Measurements from ENCODE around the gene OR52D1. TPM values are rescaled to one million over a fixed set of nuclear protein-coding genes. Genes with fewer than 3 reads are reported as not detected.

Gene OR52D1
- total and polyA plus RNA-seq, 9 of the 15 experiments (the other 6 are each of a cell fraction or from before 2014, with no cell fraction given): 0.14 to 1.3 (median 0.97) TPM; not detected in 6

- TF ChIP-seq PCBP2 (IDR thresholded peaks at IDR 0.05; ENCODE audit: low read depth, low read length, poor library complexity, severe bottlenecking) (no peak), MBD2 (IDR thresholded peaks at IDR 0.05; ENCODE audit: borderline replicate concordance, low read depth) (peak; percentile 79), TEAD4 (IDR thresholded peaks at IDR 0.05; ENCODE audit: low read length) (peak; percentile 46; the same call in 1 of the 2 replicates), TEAD4 (CRISPR knock-in tag; IDR thresholded peaks at IDR 0.05; ENCODE audit: borderline replicate concordance) (no peak), XRCC4 (IDR thresholded peaks at IDR 0.05; ENCODE audit: extremely low read depth, insufficient read depth, insufficient read length) (no peak), FOXJ3 (CRISPR knock-in tag; IDR thresholded peaks at IDR 0.05) (no peak), POLR2AphosphoS5 (IDR thresholded peaks at IDR 0.05; ENCODE audit: control insufficient read depth, insufficient read depth, low read depth, low read length) (peak; percentile 99), PURB (CRISPR knock-in tag; IDR thresholded peaks at IDR 0.05; ENCODE audit: low read depth) (no peak), SRSF9 (IDR thresholded peaks at IDR 0.05; ENCODE audit: borderline replicate concordance, low read depth, low read length) (no peak), ZNF75A (CRISPR knock-in tag; IDR thresholded peaks at IDR 0.05) (no peak), TRIM24 (IDR thresholded peaks at IDR 0.05) (no peak), ZBTB1 (CRISPR knock-in tag; IDR thresholded peaks at IDR 0.05; ENCODE audit: borderline replicate concordance, low read depth) (no peak), AFF4 (CRISPR knock-in tag; IDR thresholded peaks at IDR 0.05) (no peak), MITF (IDR thresholded peaks at IDR 0.05) (no peak), NFE2L1 (tag; IDR thresholded peaks at IDR 0.05; ENCODE audit: borderline replicate concordance, low read depth) (no peak), ZNF398 (CRISPR knock-in tag; IDR thresholded peaks at IDR 0.05) (no peak), RNF2 (IDR thresholded peaks at IDR 0.05) (no peak; the same call in 1 of the 2 replicates), RFX5 (IDR thresholded peaks at IDR 0.05; ENCODE audit: low read depth, low read length) (no peak), MNT (conservative IDR thresholded peaks at IDR 0.05) (peak in 1 of 2 experiments; percentile 53; a peak in 2 of 4 replicates)
Measured at GRCh38 chr11:5505363-5506048, 17.0 kb downstream of the OR52D1 start (continued).

Data from K562 (cell line).